Measurements from ENCODE around the gene SMC6. TPM values are rescaled to one million over a fixed set of nuclear protein-coding genes. Genes with fewer than 3 reads are reported as not detected.

SMC6 gene, protein sequence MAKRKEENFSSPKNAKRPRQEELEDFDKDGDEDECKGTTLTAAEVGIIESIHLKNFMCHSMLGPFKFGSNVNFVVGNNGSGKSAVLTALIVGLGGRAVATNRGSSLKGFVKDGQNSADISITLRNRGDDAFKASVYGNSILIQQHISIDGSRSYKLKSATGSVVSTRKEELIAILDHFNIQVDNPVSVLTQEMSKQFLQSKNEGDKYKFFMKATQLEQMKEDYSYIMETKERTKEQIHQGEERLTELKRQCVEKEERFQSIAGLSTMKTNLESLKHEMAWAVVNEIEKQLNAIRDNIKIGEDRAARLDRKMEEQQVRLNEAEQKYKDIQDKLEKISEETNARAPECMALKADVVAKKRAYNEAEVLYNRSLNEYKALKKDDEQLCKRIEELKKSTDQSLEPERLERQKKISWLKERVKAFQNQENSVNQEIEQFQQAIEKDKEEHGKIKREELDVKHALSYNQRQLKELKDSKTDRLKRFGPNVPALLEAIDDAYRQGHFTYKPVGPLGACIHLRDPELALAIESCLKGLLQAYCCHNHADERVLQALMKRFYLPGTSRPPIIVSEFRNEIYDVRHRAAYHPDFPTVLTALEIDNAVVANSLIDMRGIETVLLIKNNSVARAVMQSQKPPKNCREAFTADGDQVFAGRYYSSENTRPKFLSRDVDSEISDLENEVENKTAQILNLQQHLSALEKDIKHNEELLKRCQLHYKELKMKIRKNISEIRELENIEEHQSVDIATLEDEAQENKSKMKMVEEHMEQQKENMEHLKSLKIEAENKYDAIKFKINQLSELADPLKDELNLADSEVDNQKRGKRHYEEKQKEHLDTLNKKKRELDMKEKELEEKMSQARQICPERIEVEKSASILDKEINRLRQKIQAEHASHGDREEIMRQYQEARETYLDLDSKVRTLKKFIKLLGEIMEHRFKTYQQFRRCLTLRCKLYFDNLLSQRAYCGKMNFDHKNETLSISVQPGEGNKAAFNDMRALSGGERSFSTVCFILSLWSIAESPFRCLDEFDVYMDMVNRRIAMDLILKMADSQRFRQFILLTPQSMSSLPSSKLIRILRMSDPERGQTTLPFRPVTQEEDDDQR
- 10 to 100 TPM; 13.4 to 17.6 (median 16.6) TPM for total RNA-seq (2021; fragmentation: NEBNext Ultra II Directional; extraction: Animal tissue kit (Norgen Biotek cat#: 25700))
- long read RNA-seq, full-length matches to known transcripts, result 1 of 31 reads
- long read RNA-seq, partial matches to known transcripts, result 23 of 31 reads
- long read RNA-seq, other reads (novel, unspliced or antisense), result 7 of 31 reads

DNA sequence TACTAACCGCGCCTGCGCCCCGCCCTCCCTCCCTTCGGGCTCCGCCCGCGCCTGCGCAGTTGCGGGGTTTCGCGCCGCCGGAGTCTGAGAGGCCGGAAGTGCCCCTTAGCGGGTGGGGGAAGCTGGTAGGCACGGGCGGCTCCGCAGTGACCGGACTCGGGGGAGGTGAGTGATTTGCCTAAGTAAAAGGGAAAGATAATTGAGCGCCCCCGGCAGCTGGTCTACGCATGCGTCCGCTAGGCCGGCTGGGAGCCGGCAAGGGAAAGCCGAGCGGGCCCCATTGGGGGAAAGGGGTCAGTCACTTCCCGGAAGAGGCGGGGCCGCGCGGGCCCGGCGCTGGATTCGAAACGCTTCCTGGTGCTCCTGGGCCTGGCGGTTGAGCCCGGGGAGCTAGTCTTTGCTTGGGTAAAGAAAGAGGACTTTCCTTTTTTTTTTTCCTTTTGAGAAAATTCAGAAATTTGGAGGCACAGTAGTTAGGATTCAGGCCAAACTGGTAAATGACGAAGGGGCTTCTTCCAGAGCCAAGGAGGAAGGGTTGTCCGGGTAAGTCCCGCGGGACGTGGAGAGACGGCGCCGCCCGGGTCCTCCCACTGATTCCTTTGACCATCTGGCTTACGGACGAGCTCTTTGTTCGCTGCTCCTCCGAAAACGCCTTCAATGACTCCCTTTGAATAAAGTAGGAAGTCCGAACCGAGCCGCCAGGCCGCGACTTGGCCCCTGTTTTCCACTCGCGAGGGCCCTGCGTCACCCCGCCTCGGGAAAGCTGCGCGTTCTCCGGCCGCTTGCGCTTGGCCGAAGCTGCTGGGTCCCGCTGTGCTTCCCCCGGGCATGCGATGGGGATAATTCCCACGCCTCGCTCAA, at the start of gene SMC6, which contains the start of gene GEN1:
TSS of gene SMC6 (minus strand) at position 8 of the 861 bp plus-strand sequence. CDS start 7,864 bp downstream, outside the sequence.
TSS of gene GEN1 (plus strand) at position 336 of the 861 bp plus-strand sequence. CDS start 5,806 bp downstream, outside the sequence.
- Mint-ChIP-seq H3K4me1 (ENCODE audit: low read depth) (peaks cover 69% of the 10 kb centered on the region), H3K27ac (peak within 1 kb of the TSS; percentile 93), H3K9me3 (no peaks in the 10 kb centered on the region), H3K4me3 (peak within 1 kb of the TSS; percentile 93), H3K36me3 (ENCODE audit: low read depth) (peaks cover 4% of the 10 kb centered on the region; the same call in 1 of the 2 replicates), H3K27me3 (ENCODE audit: insufficient read depth) (no peaks in the 10 kb centered on the region)
- peak; percentile 86 for DNase-seq
- TF ChIP-seq, protein P1, sequence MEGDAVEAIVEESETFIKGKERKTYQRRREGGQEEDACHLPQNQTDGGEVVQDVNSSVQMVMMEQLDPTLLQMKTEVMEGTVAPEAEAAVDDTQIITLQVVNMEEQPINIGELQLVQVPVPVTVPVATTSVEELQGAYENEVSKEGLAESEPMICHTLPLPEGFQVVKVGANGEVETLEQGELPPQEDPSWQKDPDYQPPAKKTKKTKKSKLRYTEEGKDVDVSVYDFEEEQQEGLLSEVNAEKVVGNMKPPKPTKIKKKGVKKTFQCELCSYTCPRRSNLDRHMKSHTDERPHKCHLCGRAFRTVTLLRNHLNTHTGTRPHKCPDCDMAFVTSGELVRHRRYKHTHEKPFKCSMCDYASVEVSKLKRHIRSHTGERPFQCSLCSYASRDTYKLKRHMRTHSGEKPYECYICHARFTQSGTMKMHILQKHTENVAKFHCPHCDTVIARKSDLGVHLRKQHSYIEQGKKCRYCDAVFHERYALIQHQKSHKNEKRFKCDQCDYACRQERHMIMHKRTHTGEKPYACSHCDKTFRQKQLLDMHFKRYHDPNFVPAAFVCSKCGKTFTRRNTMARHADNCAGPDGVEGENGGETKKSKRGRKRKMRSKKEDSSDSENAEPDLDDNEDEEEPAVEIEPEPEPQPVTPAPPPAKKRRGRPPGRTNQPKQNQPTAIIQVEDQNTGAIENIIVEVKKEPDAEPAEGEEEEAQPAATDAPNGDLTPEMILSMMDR (IDR thresholded peaks at IDR 0.05), result no peak

- Mint-ChIP-seq H3K9me3 (no peaks in the 10 kb centered on the region), H3K4me1 (ENCODE audit: low read depth) (no peaks in the 10 kb centered on the region), H3K27me3 (ENCODE audit: insufficient read depth) (peaks cover 13% of the 10 kb centered on the region), H3K4me3 (no peak overlapping the region), H3K36me3 (ENCODE audit: low read depth) (no peaks in the 10 kb centered on the region), H3K27ac (no peak overlapping the region)
- TF ChIP-seq, protein P1 (IDR thresholded peaks at IDR 0.05), result no peak
- DNase-seq, result no peak
These were observed 47.3 kb upstream of the SMC6 start for GRCh38 chr2:17800693-17801458.

DNA sequence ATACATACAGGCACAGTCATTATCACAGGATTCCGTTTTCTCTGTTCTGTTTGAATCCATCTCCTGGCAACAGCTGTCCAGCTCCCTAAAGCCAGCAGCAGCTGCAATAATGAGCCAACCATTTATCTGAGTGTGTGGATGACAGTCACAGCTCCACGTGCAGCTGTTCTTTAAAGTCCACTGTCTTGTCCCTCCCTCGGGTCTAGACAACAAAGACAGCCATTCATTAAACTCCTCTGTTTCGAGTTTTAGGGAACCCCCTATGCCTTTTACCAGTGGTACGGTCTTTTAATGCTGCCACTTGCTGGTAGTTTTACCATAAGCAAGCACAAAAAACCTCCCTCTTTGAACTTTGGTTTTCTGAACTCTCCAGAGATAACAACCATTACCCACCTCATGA, 46.6 kb upstream of the SMC6 start:
- H3K4me3 Mint-ChIP-seq, result no peak overlapping the region
- peaks cover 15% of the 10 kb centered on the region for H3K27me3 Mint-ChIP-seq (ENCODE audit: insufficient read depth)
- TF ChIP-seq, protein P1 (IDR thresholded peaks at IDR 0.05), result no peak
- H3K4me1 Mint-ChIP-seq (ENCODE audit: low read depth), result no peaks in the 10 kb centered on the region
- no peaks in the 10 kb centered on the region for H3K9me3 Mint-ChIP-seq
- H3K27ac Mint-ChIP-seq, result no peak overlapping the region
- DNase-seq, result peak; percentile 12
- no peaks in the 10 kb centered on the region for H3K36me3 Mint-ChIP-seq (ENCODE audit: low read depth)

DNA sequence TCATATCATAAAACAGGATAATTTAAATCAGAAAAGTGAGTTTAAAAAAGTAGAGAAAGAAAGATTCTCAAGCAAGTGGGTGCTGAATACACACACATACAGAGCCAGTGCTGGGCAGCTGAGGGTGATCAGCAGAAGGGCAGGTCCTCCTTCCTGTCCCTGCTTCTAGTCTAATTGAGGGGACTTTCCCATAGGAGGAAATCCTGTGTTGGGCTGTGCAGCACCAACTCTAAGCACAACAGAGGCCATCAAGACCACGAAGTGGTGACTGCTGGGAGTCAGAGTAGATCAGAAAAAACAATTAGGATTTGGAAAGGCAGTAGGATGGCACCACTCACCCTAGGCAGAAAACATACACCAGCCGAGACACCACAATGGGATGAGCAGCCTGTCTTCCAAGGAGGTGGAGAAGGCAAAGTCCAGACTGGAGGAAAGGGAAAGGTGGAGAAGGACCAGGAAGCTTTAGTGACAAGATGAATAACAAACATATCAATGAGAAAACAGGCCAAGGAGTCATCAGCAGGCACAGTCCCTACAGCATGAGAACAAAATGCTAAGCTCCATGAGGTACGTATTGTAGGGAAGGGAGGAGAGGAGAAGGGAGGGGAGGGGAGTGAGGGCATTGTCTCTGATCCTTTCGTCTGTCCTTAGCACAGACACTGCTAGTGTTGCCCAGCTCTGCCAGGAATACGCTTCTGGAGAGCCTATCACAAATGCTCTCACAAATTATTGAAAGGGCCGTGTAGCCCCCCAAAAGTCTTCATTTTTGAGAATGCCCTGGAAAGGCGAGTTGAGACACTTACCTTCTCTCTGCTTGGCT, 45.9 kb upstream of the SMC6 start:
- Mint-ChIP-seq H3K9me3 (no peaks in the 10 kb centered on the region), H3K36me3 (ENCODE audit: low read depth) (no peaks in the 10 kb centered on the region), H3K27ac (no peak overlapping the region), H3K4me1 (ENCODE audit: low read depth) (no peaks in the 10 kb centered on the region), H3K27me3 (ENCODE audit: insufficient read depth) (peaks cover 13% of the 10 kb centered on the region), H3K4me3 (no peak overlapping the region)
- no peak for DNase-seq
- TF ChIP-seq, protein P1 (IDR thresholded peaks at IDR 0.05), result no peak
